Keratinocyte (primary cell): ENCODE measurements around the gene HIGD2A. TPM values are rescaled to one million over a fixed set of nuclear protein-coding genes. Genes with fewer than 3 reads are reported as not detected.

Source experiments
- DNase-seq: peaks from one replicate; pipeline ENCODE4 v3.0.0-alpha.2; 2011; ENCODE audit warnings: low read depth, missing footprints, low spot score
- FAIRE-seq: peaks from 2 replicates; lab custom pipeline; 2011; peaks lifted over from hg19 to GRCh38; lab: Jason Lieb, UNC
- H2AFZ ChIP-seq: 2 replicates; pipeline ENCODE4 v1.6.0; 2012; ENCODE audit warnings: low read length, control low read depth, inconsistent platforms; ENCODE audit not compliant: control insufficient read depth
- H3K27ac ChIP-seq: 2 replicates; pipeline ENCODE4 v1.5.1; 2011; ENCODE audit warnings: low read length; ENCODE audit not compliant: control insufficient read depth, insufficient read depth
- H3K27me3 ChIP-seq: 3 replicates; pipeline ENCODE4 v1.6.0; 2011; ENCODE audit warnings: low read length; ENCODE audit not compliant: control insufficient read depth, insufficient read depth; ENCODE audit errors: extremely low read depth
- H3K36me3 ChIP-seq, 2 experiments: 2 replicates in 1 of 2; 3 replicates in 1 of 2; pipeline ENCODE4 v1.5.1; 2011; ENCODE audit warnings: low read length in 2 of 2, mild to moderate bottlenecking in 1 of 2; ENCODE audit not compliant: control insufficient read depth in 2 of 2, insufficient read depth in 2 of 2; ENCODE audit errors: extremely low read depth in 1 of 2
- H3K4me1 ChIP-seq: 3 replicates; pipeline ENCODE4 v1.5.1; 2011; ENCODE audit warnings: low read length; ENCODE audit not compliant: control insufficient read depth, insufficient read depth; ENCODE audit errors: extremely low read depth
- H3K4me2 ChIP-seq: 3 replicates; pipeline ENCODE4 v1.6.0; 2011; ENCODE audit warnings: low read depth, low read length; ENCODE audit not compliant: control insufficient read depth, insufficient read depth; ENCODE audit errors: extremely low read depth
- H3K4me3 ChIP-seq, 3 experiments: fragments of 200-600 bp in 1 of 3; sonication (generic) in 1 of 3; 2 replicates in 2 of 3; 3 replicates in 1 of 3; pipeline ENCODE4 v1.5.1; 2011 to 2016; ENCODE audit warnings: low read length in 3 of 3, mild to moderate bottlenecking in 3 of 3, control low read depth in 2 of 3, inconsistent platforms in 1 of 3, low read depth in 1 of 3, mixed read lengths in 1 of 3, mixed run types in 1 of 3, moderate library complexity in 1 of 3; ENCODE audit not compliant: control insufficient read depth in 2 of 3, insufficient read depth in 2 of 3; ENCODE audit errors: extremely low read depth in 1 of 3
- H3K79me2 ChIP-seq: 2 replicates; pipeline ENCODE4 v1.6.0; 2012; ENCODE audit warnings: low read length; ENCODE audit not compliant: control insufficient read depth, insufficient read depth
- H3K9ac ChIP-seq: 3 replicates; pipeline ENCODE4 v1.6.0; 2011; ENCODE audit warnings: low read length; ENCODE audit not compliant: control insufficient read depth, insufficient read depth; ENCODE audit errors: extremely low read depth
- H3K9me1 ChIP-seq: 3 replicates; pipeline ENCODE4 v1.6.0; 2011; ENCODE audit warnings: low read length; ENCODE audit not compliant: control insufficient read depth, insufficient read depth; ENCODE audit errors: extremely low read depth
- H3K9me3 ChIP-seq: 2 replicates; pipeline ENCODE4 v1.5.1; 2012; ENCODE audit warnings: low read depth, low read length; ENCODE audit not compliant: control insufficient read depth
- H4K20me1 ChIP-seq: 3 replicates; pipeline ENCODE4 v1.6.0; 2011; ENCODE audit warnings: low read length; ENCODE audit not compliant: control insufficient read depth, insufficient read depth; ENCODE audit errors: extremely low read depth
- CTCF ChIP-seq, 3 experiments: IDR thresholded peaks in 1 of 3; conservative IDR thresholded peaks in 1 of 3; optimal IDR thresholded peaks in 1 of 3; 2 replicates in 2 of 3; 3 replicates in 1 of 3; pipeline versions ENCODE3 to v1.5.1; 2011; ENCODE audit warnings: low read length in 3 of 3, mild to moderate bottlenecking in 3 of 3, moderate library complexity in 2 of 3, control low read depth in 1 of 3, inconsistent platforms in 1 of 3; ENCODE audit not compliant: insufficient read depth in 2 of 3; ENCODE audit errors: extremely low read depth in 1 of 3
- EZH2 ChIP-seq: IDR thresholded peaks from one replicate; pipeline ENCODE4 v1.6.1; 2012; ENCODE audit warnings: inconsistent platforms, mild to moderate bottlenecking, low read length, moderate library complexity
- dilution Hi-C: fragments of 300-500 bp; cut with MboI; formaldehyde crosslinking; loops from one replicate; pipeline ENCODE4 v1.7.0; 2020; ENCODE audit warnings: low sequenced_read_pairs; ENCODE audit not compliant: extremely low pct_ligation_motif_present
- polyA plus RNA-seq, 5 experiments: library from polyadenylated mRNA; depleted of rRNA in 3 of 5; stranded (reverse) in 3 of 5; stranded (forward) in 1 of 5; unstranded in 1 of 5; fragments of >200 nt; gene quantifications; 1 replicate in 1 of 5; 2 replicates in 3 of 5; 3 replicates in 1 of 5; pipeline versions ENCODE4 v1.2.1 to v1.2.3, GENCODE V29; 2011 to 2012; ENCODE audit warnings: missing spikeins in 2 of 5, low read depth in 1 of 5, low replicate concordance in 1 of 5

HIGD2A gene
- polyA plus RNA-seq, 1 donor (not counting 4 experiments of a cell fraction or from before 2014, with no cell fraction given), result 74.6 TPM

GRCh38 chr5:176389135-176390123 is 878 bp downstream of the HIGD2A start:
- H3K4me3 ChIP-seq, result peak overlapping the region; percentile 78 to 90 (median 83)
- no peaks in the 10 kb centered on the region for H3K27me3 ChIP-seq
- peaks cover 18% of the 10 kb centered on the region for H3K4me1 ChIP-seq
- dilution Hi-C loops, result no loop called here
- H3K9me1 ChIP-seq, result no peaks in the 10 kb centered on the region
- no peaks in the 10 kb centered on the region for H3K9me3 ChIP-seq
- H3K36me3 ChIP-seq, result peaks cover 45 to 64% of the 10 kb centered on the region in 2 experiments
- H3K27ac ChIP-seq, result peak overlapping the region; percentile 93
- peak; percentile 57 for FAIRE-seq
- H4K20me1 ChIP-seq, result peaks cover 6% of the 10 kb centered on the region
- no peak for TF ChIP-seq CTCF (optimal IDR thresholded peaks at IDR 0.05 in 1 of 3, IDR thresholded peaks at IDR 0.05 in 1 of 3, conservative IDR thresholded peaks at IDR 0.05 in 1 of 3; ENCODE audit: extremely low read depth in 1 of 3, insufficient read depth in 2 of 3, low read length in 3 of 3)
- TF ChIP-seq EZH2, result no peak
- peaks cover 39% of the 10 kb centered on the region for H3K79me2 ChIP-seq
- DNase-seq, result no peak
- H3K4me2 ChIP-seq, result peak overlapping the region; percentile 92
- H2AFZ ChIP-seq, result peak overlapping the region; percentile 75
- peak overlapping the region; percentile 92 for H3K9ac ChIP-seq

DNA sequence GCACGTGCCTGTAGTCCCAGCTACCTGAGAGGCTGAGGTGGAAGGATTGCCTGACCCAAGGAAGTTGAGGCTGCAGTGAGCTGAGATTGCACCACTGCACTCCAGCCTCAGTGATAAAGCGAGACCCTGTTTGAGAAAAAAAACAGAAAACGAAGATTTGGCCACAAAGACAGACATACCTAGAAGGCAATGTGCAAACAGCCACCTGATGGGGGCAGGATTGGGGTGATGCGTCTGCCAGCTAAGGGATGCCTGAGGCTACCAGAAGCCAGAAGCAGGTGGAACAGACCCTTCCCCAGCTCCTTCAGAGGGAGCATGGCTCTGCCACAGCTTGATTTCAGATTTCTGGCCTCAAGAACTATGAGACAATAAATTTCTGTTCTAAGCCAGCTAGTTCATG is 2.9 kb downstream of the HIGD2A start:
- no peak overlapping the region for H3K4me3 ChIP-seq
- dilution Hi-C loops, result no loop called here
- H3K27ac ChIP-seq, result no peak overlapping the region
- no peaks in the 10 kb centered on the region for H3K9me1 ChIP-seq
- no peak overlapping the region for H3K9ac ChIP-seq
- no peak for FAIRE-seq
- H4K20me1 ChIP-seq, result peaks cover 2% of the 10 kb centered on the region
- peaks cover 16% of the 10 kb centered on the region for H3K4me1 ChIP-seq
- H3K4me2 ChIP-seq, result no peak overlapping the region
- peaks cover 32% of the 10 kb centered on the region for H3K79me2 ChIP-seq
- no peaks in the 10 kb centered on the region for H3K9me3 ChIP-seq
- no peak for DNase-seq
- TF ChIP-seq CTCF (optimal IDR thresholded peaks at IDR 0.05 in 1 of 3, IDR thresholded peaks at IDR 0.05 in 1 of 3, conservative IDR thresholded peaks at IDR 0.05 in 1 of 3; ENCODE audit: extremely low read depth in 1 of 3, insufficient read depth in 2 of 3, low read length in 3 of 3), result no peak
- TF ChIP-seq EZH2, result no peak
- H3K36me3 ChIP-seq, result peaks cover 45 to 52% of the 10 kb centered on the region in 2 experiments
- no peak overlapping the region for H2AFZ ChIP-seq
- no peaks in the 10 kb centered on the region for H3K27me3 ChIP-seq
